Testis (tissue), 2 donors: Measurements from ENCODE around the gene MAN2B2.

Experiments
- POLR2A ChIP-seq: fragments of 450-650 bp; IDR thresholded peaks from one replicate; pipeline ENCODE4 v1.6.1; 2017; ENCODE audit warnings: antibody characterized with exemption, mild to moderate bottlenecking, moderate library complexity
- TF ChIP-seq, protein P1 (sequence below), 3 experiments: fragments of 450-650 bp in 2 of 3; fragments of 200-600 bp in 1 of 3; sonication (generic) in 1 of 3; IDR thresholded peaks; one replicate each; pipeline ENCODE4 v1.5.1; 2016 to 2019; ENCODE audit warnings: antibody characterized with exemption in 3 of 3, mild to moderate bottlenecking in 2 of 3, moderate library complexity in 1 of 3

DNA sequence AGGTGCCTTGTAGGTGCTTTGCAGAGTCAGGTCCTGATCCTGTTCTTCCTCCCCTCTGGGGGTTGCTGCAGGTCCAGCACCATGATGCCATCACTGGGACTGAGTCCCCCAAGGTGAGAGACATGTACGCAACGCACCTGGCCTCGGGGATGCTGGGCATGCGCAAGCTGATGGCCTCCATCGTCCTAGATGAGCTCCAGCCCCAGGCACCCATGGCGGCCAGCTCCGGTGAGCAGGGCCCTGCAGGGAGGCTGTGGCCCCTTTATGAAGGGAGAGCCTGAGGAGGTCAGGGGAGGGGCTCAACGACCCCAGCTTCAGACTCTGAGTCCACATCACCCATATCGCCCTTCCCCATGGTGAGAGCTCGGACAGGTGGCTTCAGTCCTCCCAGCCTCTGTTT is 23.1 kb downstream of the MAN2B2 start:
- TF ChIP-seq, protein P1, sequence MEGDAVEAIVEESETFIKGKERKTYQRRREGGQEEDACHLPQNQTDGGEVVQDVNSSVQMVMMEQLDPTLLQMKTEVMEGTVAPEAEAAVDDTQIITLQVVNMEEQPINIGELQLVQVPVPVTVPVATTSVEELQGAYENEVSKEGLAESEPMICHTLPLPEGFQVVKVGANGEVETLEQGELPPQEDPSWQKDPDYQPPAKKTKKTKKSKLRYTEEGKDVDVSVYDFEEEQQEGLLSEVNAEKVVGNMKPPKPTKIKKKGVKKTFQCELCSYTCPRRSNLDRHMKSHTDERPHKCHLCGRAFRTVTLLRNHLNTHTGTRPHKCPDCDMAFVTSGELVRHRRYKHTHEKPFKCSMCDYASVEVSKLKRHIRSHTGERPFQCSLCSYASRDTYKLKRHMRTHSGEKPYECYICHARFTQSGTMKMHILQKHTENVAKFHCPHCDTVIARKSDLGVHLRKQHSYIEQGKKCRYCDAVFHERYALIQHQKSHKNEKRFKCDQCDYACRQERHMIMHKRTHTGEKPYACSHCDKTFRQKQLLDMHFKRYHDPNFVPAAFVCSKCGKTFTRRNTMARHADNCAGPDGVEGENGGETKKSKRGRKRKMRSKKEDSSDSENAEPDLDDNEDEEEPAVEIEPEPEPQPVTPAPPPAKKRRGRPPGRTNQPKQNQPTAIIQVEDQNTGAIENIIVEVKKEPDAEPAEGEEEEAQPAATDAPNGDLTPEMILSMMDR (IDR thresholded peaks at IDR 0.05) = no peak
- TF ChIP-seq POLR2A = no peak
